Epithelial cell of proximal tubule (primary cell): ENCODE data around the gene ADAMTSL3. TPM values are rescaled to one million over a fixed set of nuclear protein-coding genes. Genes with fewer than 3 reads are reported as not detected.

Experiments
- DNase-seq: peaks from one replicate; pipeline ENCODE4 v3.0.0-alpha.2; 2011; ENCODE audit warnings: low read depth
- H3K4me3 ChIP-seq: 2 replicates; pipeline ENCODE4 v1.5.1; 2011; ENCODE audit warnings: low read depth, mild to moderate bottlenecking, low read length
- CTCF ChIP-seq: conservative IDR thresholded peaks from 2 replicates; pipeline ENCODE4 v1.5.1; 2012; ENCODE audit warnings: low read depth, mild to moderate bottlenecking, low read length
- total RNA-seq: library from RNA; depleted of rRNA; stranded (reverse); fragments of >200 nt; gene quantifications from 2 replicates; pipeline ENCODE4 v1.2.3, GENCODE V29; 2015

The ADAMTSL3 gene
- total RNA-seq, 1 donor from 2014 or later = 0.58 TPM

DNA sequence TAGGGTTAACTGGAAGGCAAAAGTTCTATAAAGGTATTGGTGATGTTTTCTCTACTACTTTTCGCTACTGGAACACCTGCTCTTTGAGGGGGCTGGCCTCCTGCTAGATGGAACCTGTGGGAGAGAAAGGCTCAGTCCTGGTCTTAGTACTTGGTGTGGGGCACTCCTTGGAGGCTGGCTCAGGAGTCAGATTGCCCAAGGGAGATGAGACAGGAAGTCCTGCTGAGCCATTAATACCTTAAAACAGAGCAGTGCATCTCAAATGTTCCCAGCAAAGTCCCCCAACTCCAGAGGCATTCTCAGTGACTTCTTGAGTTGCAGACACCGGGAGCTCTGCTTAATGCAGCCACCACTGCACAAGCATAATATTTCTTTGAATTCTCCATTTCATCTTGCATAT is 3.1 kb upstream of the ADAMTSL3 start:
- DNase-seq = no peak
- TF ChIP-seq CTCF = no peak
- H3K4me3 ChIP-seq = no peak overlapping the region

DNA sequence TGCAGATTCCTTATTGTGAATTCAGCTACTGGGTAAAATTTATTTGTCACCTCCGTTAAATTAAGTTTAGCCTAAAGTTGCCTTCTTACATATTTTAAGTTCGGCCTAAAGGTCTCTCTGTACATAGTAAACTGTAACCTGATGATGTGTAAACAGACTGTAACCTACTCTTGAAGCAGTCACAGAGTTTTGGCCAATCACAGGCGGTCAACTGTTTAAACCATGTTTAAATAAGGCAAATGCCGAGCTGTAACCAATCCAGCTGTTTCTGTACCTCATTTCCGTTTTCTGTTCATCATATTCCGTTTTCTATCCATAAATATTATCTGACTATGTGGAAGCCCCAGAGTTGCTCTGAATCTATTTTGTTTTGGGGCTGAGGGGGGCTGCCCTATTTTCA is 2.4 kb upstream of the ADAMTSL3 start:
- TF ChIP-seq CTCF = no peak
- no peak for DNase-seq
- H3K4me3 ChIP-seq = no peak overlapping the region

DNA sequence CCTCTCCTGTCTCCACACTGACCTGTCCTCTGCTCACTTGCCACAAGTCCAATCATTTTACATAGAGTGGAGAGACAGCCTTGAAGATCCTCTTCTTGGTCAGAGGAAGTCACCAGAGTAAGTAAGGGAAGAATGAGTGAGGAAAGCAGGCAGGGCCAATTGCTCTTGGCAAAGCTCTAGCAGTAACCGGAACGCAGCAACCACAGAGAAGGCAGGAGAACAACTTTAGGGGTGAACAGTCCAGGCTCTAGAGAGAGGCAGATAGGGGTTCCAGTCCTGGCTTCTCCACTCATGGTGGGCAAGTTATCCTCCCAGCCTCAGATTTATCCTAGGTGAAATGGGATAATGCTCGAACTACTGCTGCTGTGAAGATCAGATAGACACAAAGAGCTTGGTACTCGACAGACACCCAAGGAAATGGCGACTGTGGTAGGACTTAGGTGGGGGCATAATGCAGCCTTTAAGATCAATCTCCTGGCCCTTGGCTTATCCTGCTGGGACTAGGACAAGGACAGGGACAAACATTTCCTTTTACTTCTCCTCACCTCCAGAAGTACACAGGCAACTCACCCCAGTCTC is 1.2 kb upstream of the ADAMTSL3 start:
- H3K4me3 ChIP-seq = no peak overlapping the region
- no peak for TF ChIP-seq CTCF

DNA sequence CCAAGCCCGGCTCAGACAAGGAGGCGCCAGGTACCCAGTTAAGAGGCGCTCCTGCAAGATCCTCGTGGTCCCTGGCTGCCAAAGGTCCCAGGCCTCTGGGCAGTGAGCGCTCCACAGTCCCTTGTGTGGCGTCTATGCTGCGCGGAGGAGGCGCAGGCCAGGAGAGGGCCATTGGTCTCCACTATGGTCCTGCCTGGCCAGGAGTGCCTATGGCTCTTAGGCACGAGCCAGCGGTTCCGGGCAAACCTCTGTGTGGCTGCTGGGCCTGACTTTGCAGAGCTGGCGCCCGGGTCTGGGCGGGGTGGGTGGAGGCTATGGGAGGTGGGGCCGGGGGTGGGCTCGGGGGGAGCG is 660 bp upstream of the ADAMTSL3 start:
- TF ChIP-seq CTCF = no peak
- DNase-seq = no peak
- H3K4me3 ChIP-seq = peak overlapping the region; percentile 14

More for the DNA sequence above, 1.2 kb upstream of the ADAMTSL3 start:
- DNase-seq = no peak

GRCh38 chr15:83654379-83655236 is 685 bp downstream of the ADAMTSL3 start:
- peak overlapping the region; percentile 59 for H3K4me3 ChIP-seq
- no peak for TF ChIP-seq CTCF

GRCh38 chr15:83655237-83655616 is 1.3 kb downstream of the ADAMTSL3 start:
- no peak for DNase-seq
- no peak for TF ChIP-seq CTCF
- H3K4me3 ChIP-seq = peak overlapping the region; percentile 59

More at GRCh38 chr15:83654379-83655236, 685 bp downstream of the ADAMTSL3 start:
- DNase-seq = no peak
